Activated naive CD4-positive, alpha-beta T cell treated with Interleukin-2 at 50 U/mL for 16 hours (primary cell): ENCODE data around the gene C16orf82.

Experiments used
- DNase-seq: peaks from one replicate; pipeline ENCODE4 v3.0.0-alpha.2; 2020

The C16orf82 gene

DNA sequence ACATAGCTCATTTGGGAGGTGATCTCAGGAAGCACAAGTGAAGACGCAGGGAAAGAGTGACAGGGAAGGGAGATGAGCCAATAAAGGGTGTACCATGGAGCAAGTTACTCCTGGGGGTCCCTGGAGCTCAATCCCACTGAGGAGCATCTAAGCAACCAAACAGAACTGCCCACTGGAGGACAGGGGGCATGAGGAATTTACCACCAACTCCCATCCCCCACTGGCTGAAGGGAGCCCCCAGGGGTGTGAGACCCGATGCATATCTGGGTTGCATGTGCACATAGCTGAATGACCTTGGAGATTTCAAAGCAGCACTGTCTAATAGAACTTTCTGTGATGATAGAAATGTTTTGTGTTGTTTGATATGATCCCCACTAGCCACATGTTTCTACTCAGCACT, 29.6 kb downstream of the C16orf82 start:
- DNase-seq = no peak

DNA sequence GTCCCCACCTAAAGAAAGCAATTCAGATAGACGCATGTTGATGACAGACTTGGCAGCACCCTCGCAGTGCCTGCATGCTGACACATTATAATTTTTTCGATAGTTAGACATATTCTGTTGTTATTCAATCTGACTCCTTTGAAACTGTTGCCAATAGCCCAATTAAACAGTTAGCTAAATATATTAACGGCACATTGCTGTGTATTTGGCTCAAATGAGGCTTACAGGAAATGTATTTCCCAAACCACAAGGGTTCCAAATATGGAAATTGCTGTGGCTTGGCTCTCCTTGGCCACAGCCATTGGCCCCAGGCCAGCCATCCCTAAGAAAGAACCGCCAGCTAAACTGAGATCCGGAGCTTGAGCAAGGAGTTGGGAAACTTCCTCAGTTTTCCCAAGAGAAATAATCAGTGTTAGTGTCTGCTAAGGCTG, 31.1 kb downstream of the C16orf82 start:
- DNase-seq = no peak

DNA sequence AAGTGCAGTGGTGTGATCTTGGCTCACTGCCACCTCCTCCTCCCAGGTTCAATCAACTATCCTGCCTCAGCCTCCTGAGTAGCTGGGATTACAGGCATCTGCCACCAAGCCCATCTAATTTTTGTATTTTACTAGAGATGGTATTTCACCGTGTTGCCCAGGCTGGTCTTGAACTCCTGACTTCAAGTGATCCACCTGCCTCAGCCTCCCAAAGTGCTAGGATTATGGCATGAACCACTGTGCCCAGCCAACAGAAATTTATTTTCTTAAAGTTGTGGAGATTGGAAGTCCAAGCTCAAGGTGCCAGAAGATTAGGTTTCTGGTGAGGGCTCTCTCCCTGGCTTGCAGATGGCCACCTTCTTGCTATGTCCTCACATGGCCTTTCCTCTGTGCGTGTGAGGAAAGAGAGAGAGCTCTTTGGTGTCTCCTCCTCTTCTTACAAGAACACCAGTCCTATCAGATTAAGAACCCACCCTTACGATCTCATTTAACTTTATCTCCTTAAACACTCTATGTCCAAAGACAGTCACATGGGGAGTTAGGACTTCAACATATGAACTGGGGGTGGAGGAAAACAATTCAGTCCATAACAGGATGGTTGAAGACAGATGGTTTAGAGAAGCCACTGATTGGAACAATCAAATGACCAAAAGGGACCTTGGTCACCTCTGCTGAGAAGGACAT, 31.8 kb downstream of the C16orf82 start:
- DNase-seq = no peak

- DNase-seq = no peak
These were observed 36.2 kb downstream of the C16orf82 start for GRCh38 chr16:27102701-27103575.

DNA sequence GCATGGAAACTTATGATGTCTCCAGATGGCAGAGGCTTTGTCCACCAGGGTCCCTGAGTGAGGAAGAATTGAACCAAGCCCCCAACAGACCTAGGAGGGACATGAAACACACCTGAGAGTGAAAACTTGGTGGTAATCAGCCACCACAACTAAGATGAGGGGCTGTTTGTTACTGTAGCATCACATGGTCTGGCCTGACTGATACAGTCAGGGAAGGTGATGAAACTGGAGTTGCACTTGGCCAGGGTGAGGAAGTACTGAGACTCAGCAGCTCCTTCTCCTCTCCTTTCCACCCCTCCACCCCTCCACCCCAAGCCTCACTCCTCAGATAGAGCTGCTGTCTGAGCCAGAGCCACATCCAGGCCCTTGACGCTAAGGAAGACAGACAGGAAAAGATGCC, 37.2 kb downstream of the C16orf82 start:
- no peak for DNase-seq

DNA sequence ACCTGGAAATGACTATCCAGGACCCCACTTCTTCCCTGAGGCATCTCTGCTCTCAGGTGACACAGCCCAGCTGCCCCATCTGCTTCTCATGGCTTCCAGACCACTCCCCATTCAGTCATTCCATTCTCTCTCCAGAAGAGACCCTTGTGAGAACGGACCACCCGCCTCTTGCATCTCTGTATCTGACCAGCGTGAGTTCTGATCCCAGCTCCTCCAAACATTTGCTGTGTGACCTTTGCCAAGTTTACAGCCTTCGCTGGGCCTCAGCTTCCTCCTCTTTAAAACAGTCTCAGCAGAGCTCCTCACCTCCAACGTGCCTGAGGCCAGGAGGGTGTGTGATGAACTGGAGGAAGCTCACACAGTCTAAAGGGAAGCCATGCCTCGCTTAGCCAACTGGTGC, 39.6 kb downstream of the C16orf82 start:
- DNase-seq = no peak

GRCh38 chr16:27107185-27107592, 40.5 kb downstream of the C16orf82 start:
- no peak for DNase-seq

- DNase-seq = no peak
These were observed 41.5 kb downstream of the C16orf82 start for GRCh38 chr16:27108051-27108770.

GRCh38 chr16:27108826-27109665, 42.3 kb downstream of the C16orf82 start:
- DNase-seq = no peak

GRCh38 chr16:27109666-27110523, 43.2 kb downstream of the C16orf82 start:
- peak; percentile 82 for DNase-seq

DNA sequence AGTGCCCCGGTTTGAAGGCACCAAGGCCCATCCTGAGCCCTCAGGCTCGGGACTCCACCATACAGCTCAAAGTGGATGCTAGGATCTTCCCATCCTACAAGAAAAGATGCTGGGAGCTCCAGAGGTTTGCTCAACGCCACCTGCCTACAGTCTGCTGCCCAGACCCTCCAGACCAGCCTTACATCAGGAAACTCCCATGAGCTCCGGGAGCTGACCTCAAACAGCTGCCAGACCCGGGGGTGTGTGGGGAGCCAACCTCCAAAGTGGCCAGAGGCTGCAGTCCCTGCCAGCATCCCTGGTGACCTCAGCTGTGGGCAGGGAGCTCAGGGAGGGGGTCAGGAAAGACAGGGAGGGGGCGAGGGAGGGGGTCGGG, 43.8 kb downstream of the C16orf82 start:
- DNase-seq = no peak

DNA sequence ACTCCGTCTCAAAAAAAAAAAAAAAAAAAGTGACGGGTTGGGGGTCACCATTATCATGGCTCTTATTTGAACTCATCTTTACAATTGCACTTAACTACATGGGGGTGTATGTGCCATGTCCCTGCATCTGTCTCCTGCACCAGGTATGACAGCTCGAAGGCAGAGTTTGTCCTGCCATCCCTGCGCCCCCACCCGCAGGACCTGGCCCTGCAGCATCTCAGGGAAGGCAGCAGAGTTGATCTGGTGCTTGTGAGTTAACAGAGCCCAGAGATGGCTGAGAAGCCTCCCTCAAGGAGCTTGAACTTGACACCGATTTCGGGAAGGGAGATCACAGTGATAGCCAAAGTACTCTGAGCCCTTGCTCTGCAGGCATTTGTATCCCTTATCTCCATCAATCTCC, 44.8 kb downstream of the C16orf82 start:
- DNase-seq = no peak

DNA sequence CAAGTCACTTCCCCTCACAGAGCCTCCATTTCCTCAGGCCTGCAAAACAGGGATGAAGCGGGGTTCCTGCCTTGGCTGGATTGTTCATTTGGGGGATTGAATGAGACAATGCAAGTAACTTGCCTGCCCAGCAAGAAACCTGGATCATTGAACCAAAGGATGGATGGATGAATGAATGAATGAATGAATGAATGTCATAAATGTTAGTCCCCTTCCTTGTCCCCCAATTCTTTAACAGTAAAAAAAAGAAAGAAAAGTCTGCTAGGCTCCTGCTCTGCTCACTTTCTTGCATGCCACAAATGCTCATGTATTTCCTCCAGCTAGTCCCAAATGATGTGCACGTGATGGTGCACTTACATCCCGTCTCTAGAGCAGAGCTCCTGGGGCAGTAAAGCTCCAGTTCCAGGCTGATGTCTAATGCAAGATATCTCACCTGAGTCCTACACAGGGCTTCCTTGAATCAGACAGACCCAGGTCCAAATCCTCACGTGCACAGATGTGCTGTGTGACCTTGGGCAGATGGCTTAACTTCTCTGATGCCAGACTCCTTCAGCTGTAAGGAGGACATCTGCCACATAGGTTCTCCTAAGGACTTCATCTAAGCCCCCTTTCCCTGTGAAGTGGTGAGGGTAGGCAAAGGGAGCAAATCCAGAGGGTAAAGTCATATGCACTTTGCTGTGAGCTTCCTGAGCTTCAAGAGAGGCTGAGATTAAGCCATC, 45.5 kb downstream of the C16orf82 start:
- no peak for DNase-seq

DNA sequence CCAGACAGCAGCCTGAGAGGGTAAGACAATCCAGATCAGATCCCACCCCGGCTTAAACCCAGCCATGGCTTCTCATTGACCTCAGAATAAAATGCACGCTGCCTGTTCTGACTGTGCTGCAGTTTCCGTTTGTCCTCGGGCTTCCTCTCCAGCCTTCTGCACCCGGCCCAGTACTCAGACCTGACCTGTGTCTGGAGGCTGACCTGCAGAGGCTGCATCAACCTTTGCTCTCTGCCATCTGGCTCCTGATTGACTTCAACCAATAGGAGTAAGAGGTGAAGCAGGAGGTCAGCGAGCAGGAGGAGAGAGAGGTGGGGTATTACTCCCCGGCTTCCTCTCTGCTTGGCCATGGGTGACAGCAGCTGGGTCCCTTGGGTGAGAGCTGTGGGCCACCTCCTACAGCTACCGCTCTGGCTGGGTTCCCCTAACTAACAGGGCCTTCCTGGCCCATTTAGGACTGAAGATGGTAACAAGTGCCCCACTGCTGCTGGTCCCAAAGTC, 46.7 kb downstream of the C16orf82 start:
- no peak for DNase-seq

DNA sequence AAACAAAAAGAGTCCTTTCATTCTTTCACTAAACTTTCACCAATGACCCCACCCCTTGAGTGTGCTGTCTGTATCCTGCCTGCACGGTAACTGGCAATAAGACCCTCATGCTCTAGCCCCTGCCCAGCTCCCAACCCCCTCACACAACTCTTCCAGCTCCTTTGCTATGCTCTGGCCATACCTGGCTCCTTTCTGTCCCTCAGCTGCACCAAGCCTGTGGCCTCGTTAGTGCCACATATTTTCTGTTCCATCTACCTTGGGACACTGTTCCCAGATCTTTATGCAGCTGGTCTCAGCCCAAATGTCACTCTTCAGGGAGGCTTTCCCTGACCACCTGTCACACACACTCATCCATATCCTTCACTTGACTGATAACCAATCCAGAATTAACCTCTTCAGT, 47.3 kb downstream of the C16orf82 start:
- no peak for DNase-seq

GRCh38 chr16:27118526-27118925, 51.8 kb downstream of the C16orf82 start:
- DNase-seq = no peak
